Amygdala (tissue), 56 donors: ENCODE results near the gene ECM2.

Source experiments
- DNase-seq, 56 donors: peaks; one replicate each; lab custom pipeline; 2025; lab: John Stamatoyannopoulos, UW

The ECM2 gene

GRCh38 chr9:92528522-92528849 lies 7.3 kb downstream of the ECM2 start:
- DNase-seq = no peak

- no peak for DNase-seq
Measured at GRCh38 chr9:92527832-92528521, 7.8 kb downstream of the ECM2 start.

DNA sequence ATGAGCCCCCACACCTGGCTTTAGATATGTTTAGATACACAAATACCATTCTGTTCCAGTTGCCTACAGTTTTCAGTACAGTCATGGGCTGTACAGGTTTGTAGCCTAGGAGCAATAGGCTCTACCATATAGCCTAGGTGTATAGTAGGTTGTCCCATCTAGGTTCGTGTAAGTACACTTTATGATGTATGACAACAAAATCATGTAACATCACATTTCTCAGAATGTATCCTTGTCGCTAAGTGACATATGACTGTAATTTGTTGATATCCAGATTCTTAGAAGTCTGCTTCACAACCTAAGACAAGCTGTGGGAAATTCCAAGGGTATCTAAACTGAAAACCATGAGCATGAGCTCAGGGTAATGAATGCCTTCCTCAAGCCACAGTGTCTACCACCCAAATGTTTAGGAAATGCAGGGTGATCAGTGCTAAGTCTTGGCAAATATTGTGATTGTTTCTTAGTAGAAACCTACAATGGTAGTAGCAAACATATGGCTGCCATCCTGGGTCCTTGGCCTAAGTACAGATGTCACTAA lies 8.4 kb downstream of the ECM2 start:
- DNase-seq = no peak

DNA sequence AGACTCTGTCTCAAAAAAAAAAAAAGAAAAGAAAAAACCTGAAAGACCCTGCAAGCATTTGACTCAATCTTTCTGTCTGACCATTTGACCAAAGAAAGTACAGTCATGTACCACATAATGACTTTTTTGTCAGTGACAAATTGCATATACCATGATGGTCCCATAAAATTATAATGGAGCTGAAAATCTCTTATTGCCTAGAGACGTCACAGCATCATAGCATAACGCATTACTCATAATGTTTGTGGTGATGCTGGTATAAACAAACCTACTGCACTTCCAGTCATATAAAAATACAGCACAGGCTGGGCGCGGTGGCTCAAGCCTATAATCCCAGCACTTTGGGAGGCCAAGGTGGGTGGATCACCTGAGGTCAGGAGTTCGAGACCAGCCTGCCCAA lies 10.5 kb downstream of the ECM2 start:
- no peak for DNase-seq

DNA sequence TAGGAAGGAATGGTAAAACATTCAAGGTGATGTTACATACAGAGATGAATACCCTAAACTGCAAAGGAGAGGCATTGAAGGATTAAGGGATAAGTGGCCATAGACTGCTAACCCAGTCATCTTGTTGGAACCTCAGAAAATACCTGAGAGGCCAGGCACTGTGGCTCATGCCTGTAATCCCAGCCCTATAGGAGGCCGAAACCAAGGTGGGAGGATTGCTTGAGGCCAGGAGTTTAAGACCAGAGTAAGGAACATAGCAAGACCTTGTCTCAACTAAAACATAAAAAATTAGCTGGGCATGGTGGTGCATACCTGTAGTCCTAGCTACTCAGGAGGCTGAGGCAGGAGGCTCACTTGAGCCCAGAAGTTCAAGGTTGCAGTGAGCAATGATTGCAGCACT lies 10.9 kb downstream of the ECM2 start:
- no peak for DNase-seq

DNA sequence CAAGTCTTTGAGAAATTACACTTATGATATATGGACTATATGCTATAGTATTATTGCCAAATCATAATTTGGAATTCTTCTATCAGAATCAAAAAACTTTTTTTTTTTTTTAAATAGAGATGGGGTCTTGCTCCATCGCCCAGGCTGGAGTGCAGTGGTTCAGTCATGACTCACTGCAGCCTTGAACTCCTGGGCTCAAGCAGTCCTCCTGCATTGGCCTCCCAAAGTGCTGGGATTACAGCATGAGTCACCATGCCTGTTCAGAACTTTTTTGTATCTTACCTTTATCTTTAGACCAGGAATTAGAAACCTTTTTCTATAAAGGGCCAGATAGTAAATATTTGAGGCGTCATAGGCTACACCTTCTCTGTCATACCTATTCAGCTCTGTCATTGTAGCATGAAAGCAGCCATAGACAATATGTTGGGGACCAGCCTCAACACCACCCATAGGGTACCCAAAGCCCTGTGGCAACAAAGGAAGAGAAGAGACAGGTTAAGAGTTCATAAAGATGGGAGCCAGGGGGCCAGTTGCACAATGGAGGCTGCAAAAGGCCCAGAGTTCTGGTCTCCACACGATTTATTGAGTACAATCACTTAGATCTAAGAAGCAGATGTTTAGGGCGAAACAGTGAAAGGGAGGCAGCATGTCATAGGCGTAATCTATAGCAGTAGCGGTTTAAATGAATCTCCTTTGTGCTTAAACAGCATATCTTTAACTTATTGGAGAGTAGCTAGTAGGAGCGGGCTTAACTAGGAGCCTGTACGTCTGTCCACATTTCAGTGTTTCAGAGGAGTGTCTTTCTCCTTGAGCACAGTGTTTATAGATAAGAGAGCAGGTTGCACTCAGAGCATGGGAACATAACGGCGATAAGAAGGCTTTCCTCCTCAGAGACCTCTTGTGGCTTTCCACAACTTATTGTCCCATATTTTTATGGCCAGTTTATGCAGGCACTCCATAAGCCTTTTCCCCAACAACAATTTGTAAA lies 12.5 kb downstream of the ECM2 start:
- DNase-seq = no peak

DNA sequence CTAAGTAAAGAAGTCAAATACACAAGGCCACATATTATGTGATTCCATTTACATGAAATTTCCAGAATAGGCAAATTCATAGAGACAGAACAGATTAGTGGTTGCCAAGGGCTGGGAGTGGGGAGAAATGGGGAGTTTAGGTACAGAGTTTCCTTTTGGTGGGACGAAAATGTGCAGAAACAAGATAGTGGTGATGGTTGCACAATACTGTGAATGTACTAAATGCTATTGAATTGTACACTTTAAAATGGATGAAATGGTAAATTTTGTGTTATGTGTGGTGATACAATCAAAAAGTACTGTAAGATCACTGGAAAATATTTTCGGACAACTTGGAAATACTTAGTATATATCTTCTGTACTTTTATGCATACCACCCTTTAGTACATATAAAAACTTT lies 15.0 kb downstream of the ECM2 start:
- DNase-seq = no peak

GRCh38 chr9:92518199-92518598 lies 17.6 kb downstream of the ECM2 start:
- DNase-seq = no peak

DNA sequence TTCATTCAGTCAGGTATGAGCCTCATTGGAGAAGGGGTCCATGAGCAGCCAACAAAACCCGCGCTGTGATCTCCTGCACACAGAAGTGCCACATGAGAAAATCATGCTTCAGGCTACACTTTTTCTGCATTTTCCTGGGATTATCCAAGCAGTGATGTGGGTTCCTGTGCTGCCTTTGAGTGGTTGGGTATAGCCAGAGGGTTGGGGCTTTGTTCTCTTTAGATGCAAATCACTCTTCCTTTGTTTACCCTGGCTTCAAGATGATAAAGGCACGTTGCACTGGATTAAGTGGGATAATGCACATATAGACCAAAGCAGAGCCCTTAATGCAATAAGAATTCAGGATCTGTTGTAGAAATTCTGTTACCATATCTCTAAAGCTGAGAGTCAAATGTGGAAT lies 18.7 kb downstream of the ECM2 start:
- DNase-seq = no peak

DNA sequence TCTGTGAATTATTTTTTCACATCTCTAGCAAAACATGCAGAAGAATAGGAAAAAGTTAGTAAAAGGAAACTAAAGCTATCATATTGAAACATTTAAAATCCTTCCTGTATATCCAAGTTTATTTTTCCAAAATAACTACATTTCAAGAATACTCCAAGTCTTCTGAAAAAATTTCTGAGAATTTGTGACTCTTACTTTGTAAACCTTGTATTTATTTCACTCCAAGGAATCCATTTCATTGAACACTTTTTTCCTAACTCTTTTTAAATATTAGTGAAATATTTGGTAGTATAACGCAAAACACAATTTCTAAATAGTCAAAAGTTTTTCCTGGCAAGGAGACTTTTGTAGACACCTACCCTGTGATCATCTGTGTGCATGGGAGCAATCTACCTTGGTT lies 19.3 kb downstream of the ECM2 start:
- no peak for DNase-seq

DNA sequence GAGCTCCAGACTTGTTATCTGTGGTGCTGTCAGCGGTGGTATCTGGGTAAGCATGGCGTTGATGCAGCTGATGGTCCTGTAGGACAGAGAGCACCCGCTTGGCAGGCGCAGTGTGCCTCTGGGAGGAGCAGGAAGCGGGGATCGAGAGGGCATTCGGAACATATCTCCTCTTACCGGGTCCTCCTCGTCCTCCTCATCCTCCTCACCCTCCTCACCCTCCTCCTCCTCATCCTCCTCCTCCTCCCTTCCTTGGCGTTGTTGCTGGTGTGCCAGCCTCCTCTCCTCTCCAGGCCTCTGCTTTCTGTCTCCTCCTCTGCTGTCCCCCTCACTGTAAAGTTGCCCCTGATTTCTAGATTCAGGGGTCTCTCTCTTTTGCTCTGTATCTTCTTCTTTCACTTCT lies 21.2 kb downstream of the ECM2 start:
- DNase-seq = no peak

- DNase-seq = no peak
Measured at GRCh38 chr9:92513349-92513748, 22.4 kb downstream of the ECM2 start.

GRCh38 chr9:92512622-92513021 lies 23.2 kb downstream of the ECM2 start:
- DNase-seq = no peak

- no peak for DNase-seq
Measured at GRCh38 chr9:92510747-92511146, 25.0 kb downstream of the ECM2 start.

DNA sequence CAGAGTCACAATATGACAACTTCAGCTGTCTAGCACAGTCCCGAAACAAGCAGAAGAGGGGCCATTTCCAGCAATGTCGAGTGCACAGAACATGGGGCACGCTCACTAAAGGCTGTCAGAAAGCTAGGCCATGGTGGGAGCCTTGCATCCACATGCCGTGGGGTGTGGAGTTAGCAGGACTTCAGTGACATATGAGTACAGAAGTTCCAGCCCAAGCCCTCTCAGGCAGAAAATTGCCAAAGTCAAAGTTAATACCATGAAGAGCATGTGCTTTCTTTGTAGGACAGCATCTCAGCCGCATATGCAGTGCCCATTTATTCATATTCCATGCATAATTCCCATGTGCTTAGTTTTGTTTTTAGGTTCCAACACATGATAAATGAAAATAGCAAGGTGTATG lies 26.7 kb downstream of the ECM2 start:
- no peak for DNase-seq

GRCh38 chr9:92508018-92508820 lies 27.6 kb downstream of the ECM2 start:
- no peak for DNase-seq

DNA sequence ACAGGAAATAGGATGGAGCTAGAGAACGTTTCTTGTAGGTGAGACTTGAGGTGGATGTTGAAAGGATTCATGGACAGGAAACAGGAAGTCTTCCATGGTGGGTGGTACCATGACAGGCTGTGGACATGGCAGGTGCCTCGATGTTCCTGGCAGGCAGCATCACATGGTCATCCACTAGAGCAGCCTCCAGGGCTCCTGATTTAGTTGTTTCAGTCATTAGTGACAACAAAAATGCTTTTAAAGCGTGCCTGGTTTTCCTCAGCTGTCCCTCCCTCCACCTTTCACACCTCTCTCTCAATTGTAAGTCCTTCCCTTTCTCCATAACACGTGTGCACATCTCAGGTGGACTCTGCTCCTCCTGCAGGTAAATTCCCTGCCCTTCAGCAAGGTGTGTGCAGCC lies 28.3 kb downstream of the ECM2 start:
- DNase-seq = no peak

DNA sequence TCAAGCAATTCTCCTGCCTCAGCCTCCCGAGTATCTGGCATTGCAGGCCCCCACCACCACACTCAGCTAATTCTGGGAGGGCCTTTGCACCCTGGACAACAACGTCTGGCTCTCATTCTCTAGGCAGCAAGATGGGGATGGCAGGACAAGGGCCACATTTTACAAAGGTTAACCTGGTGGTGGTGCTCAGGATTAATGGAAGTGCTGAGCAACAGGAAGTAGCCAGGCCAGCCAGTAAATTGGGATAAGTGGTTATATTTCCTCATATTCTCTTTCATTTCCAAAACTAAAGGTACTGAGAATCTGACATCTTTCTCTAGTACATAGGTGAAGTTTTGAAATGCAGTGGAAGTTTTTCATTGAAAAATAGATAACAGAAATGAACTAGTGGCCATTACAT lies 28.8 kb downstream of the ECM2 start:
- no peak for DNase-seq

- DNase-seq = no peak
Measured at GRCh38 chr9:92506184-92506857, 29.5 kb downstream of the ECM2 start.

GRCh38 chr9:92504881-92505280 lies 30.9 kb downstream of the ECM2 start:
- no peak for DNase-seq
